Endometrial microvascular endothelial cells (primary cell): ENCODE results near the gene SOHLH1. TPM values are rescaled to one million over a fixed set of nuclear protein-coding genes. Genes with fewer than 3 reads are reported as not detected.

ENCODE experiments used
- in situ Hi-C: cut with HindIII; loops from 2 replicates; pipeline ENCODE4 v1.10.0; 2017; ENCODE audit warnings: low sequenced_read_pairs, low pct_unique_long_range_greater_than_20kb; ENCODE audit errors: inconsistent ontology term
- total RNA-seq: library from RNA; depleted of rRNA; stranded (reverse); fragments of >200 nt; gene quantifications from one replicate; pipeline ENCODE4 v1.2.3, GENCODE V29; 2015; ENCODE audit errors: inconsistent ontology term

SOHLH1 gene
- total RNA-seq, result not detected

- in situ Hi-C loops, result no loop called here
Measured at GRCh38 chr9:135699440-135699839, at the start of gene SOHLH1. SOHLH1 (minus strand) TSS chr9:135699481; CDS start chr9:135699467, 14 bp downstream.

GRCh38 chr9:135748676-135749075 is 49.4 kb upstream of the SOHLH1 start:
- in situ Hi-C loops, result no loop called here

GRCh38 chr9:135747311-135747710 is 48.0 kb upstream of the SOHLH1 start:
- in situ Hi-C loops, result no loop called here

GRCh38 chr9:135746565-135746964 is 47.3 kb upstream of the SOHLH1 start:
- in situ Hi-C loops, result no loop called here

- in situ Hi-C loops, result no loop called here
Measured at GRCh38 chr9:135745686-135746324, 46.5 kb upstream of the SOHLH1 start.

GRCh38 chr9:135745189-135745588 is 45.9 kb upstream of the SOHLH1 start:
- in situ Hi-C loops, result no loop called here

GRCh38 chr9:135744333-135745070 is 45.2 kb upstream of the SOHLH1 start:
- in situ Hi-C loops, result no loop called here

- in situ Hi-C loops, result no loop called here
Measured at GRCh38 chr9:135743546-135744332, 44.5 kb upstream of the SOHLH1 start.

GRCh38 chr9:135743021-135743420 is 43.7 kb upstream of the SOHLH1 start:
- in situ Hi-C loops, result no loop called here

- in situ Hi-C loops, result no loop called here
Measured at GRCh38 chr9:135741276-135742219, 42.3 kb upstream of the SOHLH1 start.

- in situ Hi-C loops, result no loop called here
Measured at GRCh38 chr9:135739271-135740220, 40.3 kb upstream of the SOHLH1 start.

- in situ Hi-C loops, result no loop called here
Measured at GRCh38 chr9:135737840-135738521, 38.7 kb upstream of the SOHLH1 start.

GRCh38 chr9:135736979-135737839 is 37.9 kb upstream of the SOHLH1 start:
- in situ Hi-C loops, result no loop called here

GRCh38 chr9:135736272-135736978 is 37.1 kb upstream of the SOHLH1 start:
- in situ Hi-C loops, result no loop called here

GRCh38 chr9:135734616-135735144 is 35.4 kb upstream of the SOHLH1 start:
- in situ Hi-C loops, result no loop called here
